Neutrophil (primary cell): Measurements from ENCODE around the gene MEPE.
"Not testable (repeated sequence)": the region's sequence is repeated elsewhere in the genome, so short reads cannot be mapped to it uniquely, and the experiment has no call there.

Experiments
- H3K27ac ChIP-seq: fragments of 200-600 bp; sonication (generic); 2 replicates; pipeline ENCODE4 v1.5.1; 2016; ENCODE audit warnings: mild to moderate bottlenecking, moderate library complexity
- H3K27me3 ChIP-seq: fragments of 200-600 bp; sonication (generic); 2 replicates; pipeline ENCODE4 v1.6.0; 2016; ENCODE audit warnings: mild to moderate bottlenecking
- H3K36me3 ChIP-seq: fragments of 200-600 bp; sonication (generic); 2 replicates; pipeline ENCODE4 v1.5.1; 2017
- H3K4me1 ChIP-seq, 2 experiments: fragments of 200-600 bp in 1 of 2; sonication (generic) in 1 of 2; 1 replicate in 1 of 2; 2 replicates in 1 of 2; pipeline versions ENCODE4 v1.5.1 to v1.6.1; 2013 to 2016; ENCODE audit warnings: low read depth in 1 of 2, low read length in 1 of 2, mild to moderate bottlenecking in 1 of 2, moderate library complexity in 1 of 2; ENCODE audit not compliant: control insufficient read depth in 1 of 2, insufficient read depth in 1 of 2
- H3K4me3 ChIP-seq, 2 experiments: fragments of 200-600 bp in 1 of 2; sonication (generic) in 1 of 2; 1 replicate in 1 of 2; 2 replicates in 1 of 2; pipeline ENCODE4 v1.5.1; 2013 to 2016; ENCODE audit warnings: low read depth in 1 of 2, low read length in 1 of 2, mild to moderate bottlenecking in 1 of 2, moderate library complexity in 1 of 2
- H3K9me3 ChIP-seq: fragments of 200-600 bp; sonication (generic); 2 replicates; pipeline ENCODE4 v1.5.1; 2016
- CTCF ChIP-seq: fragments of 200-600 bp; sonication (generic); IDR thresholded peaks from 2 replicates; pipeline ENCODE4 v1.5.1; 2016; ENCODE audit warnings: antibody characterized with exemption

MEPE gene

DNA sequence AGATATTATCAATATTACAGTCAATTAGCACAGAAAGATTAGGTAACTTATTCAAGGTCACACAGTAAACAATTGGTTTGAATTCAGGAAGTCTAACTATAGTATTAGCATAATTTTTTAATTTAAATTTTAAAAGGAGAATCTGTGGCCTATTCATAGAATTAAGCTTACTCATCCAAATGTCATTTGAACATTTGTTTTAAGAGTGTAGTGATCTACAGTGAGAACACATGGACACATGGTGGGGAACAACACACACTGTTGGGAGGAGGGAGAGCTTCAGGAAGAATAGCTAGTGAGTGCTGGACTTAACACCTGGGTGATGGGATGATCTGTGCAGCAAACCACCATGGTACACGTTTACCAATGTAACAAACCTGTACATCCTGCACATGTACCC lies 48.3 kb downstream of the MEPE start:
- Histone ChIP-seq H3K4me1 (peaks cover 3 to 14% of the 10 kb centered on the region in 2 experiments), H3K9me3 (no peaks in the 10 kb centered on the region), H3K27me3 (peaks cover 11% of the 10 kb centered on the region), H3K36me3 (no peaks in the 10 kb centered on the region), H3K27ac (no peak overlapping the region), H3K4me3 (no peak overlapping the region)
- no peak for TF ChIP-seq CTCF

- H3K4me3 ChIP-seq: no peak overlapping the region
- H3K36me3 ChIP-seq: no peaks in the 10 kb centered on the region
- H3K27ac ChIP-seq: no peak overlapping the region
- peaks cover 11% of the 10 kb centered on the region for H3K27me3 ChIP-seq
- H3K4me1 ChIP-seq: peaks cover 3 to 21% of the 10 kb centered on the region in 2 experiments
- H3K9me3 ChIP-seq: no peaks in the 10 kb centered on the region
- TF ChIP-seq CTCF: no peak
Measured at GRCh38 chr4:87882321-87882720, 49.6 kb downstream of the MEPE start.

GRCh38 chr4:87882861-87883260 lies 50.1 kb downstream of the MEPE start:
- Histone ChIP-seq H3K36me3 (no peaks in the 10 kb centered on the region), H3K4me1 (peaks cover 3 to 27% of the 10 kb centered on the region in 2 experiments), H3K27ac (no peak overlapping the region), H3K9me3 (no peaks in the 10 kb centered on the region), H3K4me3 (no peak overlapping the region), H3K27me3 (peaks cover 11% of the 10 kb centered on the region)
- TF ChIP-seq CTCF: no peak

GRCh38 chr4:87884976-87885549 lies 52.3 kb downstream of the MEPE start:
- peaks cover 3 to 29% of the 10 kb centered on the region in 2 experiments for H3K4me1 ChIP-seq
- TF ChIP-seq CTCF: no peak
- H3K4me3 ChIP-seq: no peak overlapping the region
- H3K27ac ChIP-seq: no peak overlapping the region
- H3K36me3 ChIP-seq: no peaks in the 10 kb centered on the region
- no peaks in the 10 kb centered on the region for H3K9me3 ChIP-seq
- peaks cover 11% of the 10 kb centered on the region for H3K27me3 ChIP-seq

- Histone ChIP-seq H3K27me3 (peaks cover 11% of the 10 kb centered on the region), H3K9me3 (no peaks in the 10 kb centered on the region), H3K4me1 (peaks cover 0 to 22% of the 10 kb centered on the region in 2 experiments), H3K4me3 (no peak overlapping the region), H3K36me3 (no peaks in the 10 kb centered on the region), H3K27ac (no peak overlapping the region)
- no peak for TF ChIP-seq CTCF
Measured at GRCh38 chr4:87886083-87886482, 53.3 kb downstream of the MEPE start.

- H3K4me1 ChIP-seq: peaks cover 4 to 29% of the 10 kb centered on the region in 2 experiments
- H3K9me3 ChIP-seq, H3K4me3 ChIP-seq, H3K27me3 ChIP-seq, H3K36me3 ChIP-seq, H3K27ac ChIP-seq: not testable (repeated sequence)
Measured at GRCh38 chr4:87890753-87891152, 58.0 kb downstream of the MEPE start.
